ENCODE measurements around the gene SOX5. TPM values are rescaled to one million over a fixed set of nuclear protein-coding genes. Genes with fewer than 3 reads are reported as not detected.

Gene SOX5
- total and polyA plus RNA-seq, 2 of the 8 experiments (the other 6 are each of a cell fraction or from before 2014, with no cell fraction given) = 2.2 to 2.6 TPM

DNA sequence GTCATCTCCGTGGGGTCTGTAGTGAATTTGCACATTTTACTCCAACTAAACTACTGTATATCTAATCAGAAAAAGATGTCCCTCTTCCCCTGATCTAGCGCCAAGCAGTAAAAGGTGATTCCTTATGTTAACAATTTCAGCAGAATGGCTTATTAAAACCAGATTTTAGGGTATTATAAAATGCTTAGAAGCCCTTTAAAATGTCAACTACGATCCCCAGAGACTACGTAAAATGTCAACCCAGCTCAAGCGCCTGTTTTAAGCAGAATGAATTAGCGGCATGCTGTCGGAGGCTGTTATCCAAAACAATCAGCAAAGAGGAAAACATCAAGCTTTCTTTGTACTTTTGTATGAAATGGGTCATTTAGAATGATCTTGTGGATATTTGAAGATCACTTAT is 408.9 kb downstream of the SOX5 start:
- CTCF ChIA-PET (ENCODE audit: partially characterized antibody) = no interaction called here
- H4K91ac ChIP-seq (replicated peaks; ENCODE audit: insufficient read length, low read length) = no peak overlapping the region
- POLR2A ChIA-PET (ENCODE audit: partially characterized antibody) = no interaction called here
- H2AK5ac ChIP-seq (ENCODE audit: low read depth, low read length) = no peak overlapping the region
- no peak overlapping the region for H3K4me2 ChIP-seq (ENCODE audit: insufficient read depth in 1 of 2, low read depth in 2 of 2, low read length in 2 of 2)
- no peak overlapping the region for H3K14ac ChIP-seq (ENCODE audit: insufficient read length)
- no peak overlapping the region for H3K4me3 ChIP-seq (ENCODE audit: extremely low read depth in 1 of 4, insufficient read depth in 2 of 4, low read depth in 3 of 4, low read length in 4 of 4)
- no peak for FAIRE-seq
- no peaks in the 10 kb centered on the region for H3K27me3 ChIP-seq (replicated peaks in 1 of 4; ENCODE audit: control insufficient read depth in 3 of 4, extremely low read depth in 1 of 4, insufficient read depth in 3 of 4, low read length in 3 of 4)
- no peak overlapping the region for H3K27ac ChIP-seq (ENCODE audit: low read depth, low read length)
- H3K23me2 ChIP-seq (ENCODE audit: low read depth, low read length) = no peaks in the 10 kb centered on the region
- no peak overlapping the region for H3K4ac ChIP-seq (replicated peaks; ENCODE audit: insufficient read length, low read depth, low read length)
- no peaks in the 10 kb centered on the region for H4K20me1 ChIP-seq (replicated peaks in 1 of 2; ENCODE audit: control insufficient read depth in 1 of 2, insufficient read depth in 2 of 2, low read length in 2 of 2)
- no peak overlapping the region for H4K8ac ChIP-seq (ENCODE audit: extremely low read depth, insufficient read depth, low read length)
- no peak overlapping the region for H2BK12ac ChIP-seq (ENCODE audit: low read depth, low read length)
- no peak overlapping the region for H2BK20ac ChIP-seq (ENCODE audit: low read length)
- peaks cover 0 to 2% of the 10 kb centered on the region in 2 experiments; a peak in 1 of 4 replicates for H3K9me3 ChIP-seq (ENCODE audit: insufficient read depth in 2 of 2, low read depth in 1 of 2, low read length in 1 of 2)
- no peak overlapping the region for H4K5ac ChIP-seq (ENCODE audit: insufficient read length, low read depth, low read length)
- no peaks in the 10 kb centered on the region for H3K79me1 ChIP-seq (ENCODE audit: low read depth, low read length)
- no peaks in the 10 kb centered on the region for H3K79me2 ChIP-seq (ENCODE audit: control insufficient read depth in 1 of 2, insufficient read depth in 2 of 2, low read length in 2 of 2)
- H2AFZ ChIP-seq (ENCODE audit: low read length) = no peak overlapping the region
- no peak overlapping the region for H3K23ac ChIP-seq (ENCODE audit: insufficient read length)
- no peak for DNase-seq (ENCODE audit: low read depth in 1 of 2, low spot score in 2 of 2)
- 75% methylated on average over 7 of the region's 7 CpGs; no CpG with 5 or more reads in 1 of the 2 experiments for WGBS, 2 experiments (ENCODE audit: extremely low coverage in 1 of 2, insufficient coverage in 1 of 2, insufficient read length in 1 of 2, insufficient replicate concordance in 2 of 2, low coverage in 1 of 2, low lambda C conversion rate in 2 of 2, missing lambda C conversion rate in 1 of 2)
- H3K18ac ChIP-seq (ENCODE audit: extremely low read depth, low read length) = no peak overlapping the region
- H2BK15ac ChIP-seq (ENCODE audit: low read length) = no peak overlapping the region
- H3K56ac ChIP-seq (replicated peaks; ENCODE audit: insufficient read length, low read depth, low read length) = no peak overlapping the region
- no peak overlapping the region for H3K9ac ChIP-seq (replicated peaks in 1 of 4; ENCODE audit: extremely low read depth in 1 of 4, low read depth in 3 of 4, low read length in 3 of 4)
- no peaks in the 10 kb centered on the region for H3K36me3 ChIP-seq (ENCODE audit: control insufficient read depth in 2 of 4, insufficient read depth in 4 of 4, low read length in 3 of 4)
- H3K4me1 ChIP-seq (replicated peaks in 1 of 4; ENCODE audit: control insufficient read depth in 3 of 4, insufficient read depth in 4 of 4, low read length in 3 of 4) = no peaks in the 10 kb centered on the region; a peak in 1 of 7 replicates
- no peak overlapping the region for H2BK5ac ChIP-seq (ENCODE audit: low read depth, low read length)
- H2BK120ac ChIP-seq (replicated peaks; ENCODE audit: low read depth, low read length) = no peak overlapping the region
- no peak for TF ChIP-seq HDAC2 (IDR thresholded peaks at IDR 0.05; ENCODE audit: borderline replicate concordance in 1 of 2, low read depth in 2 of 2, low read length in 2 of 2)
- no peak for TF ChIP-seq CHD1 (IDR thresholded peaks at IDR 0.05; ENCODE audit: low read depth, low read length)
- TF ChIP-seq RXRA (IDR thresholded peaks at IDR 0.05; ENCODE audit: insufficient read depth, low read depth, low read length) = no peak
- TF ChIP-seq CTBP2 (IDR thresholded peaks at IDR 0.05; ENCODE audit: borderline replicate concordance, insufficient read depth, insufficient read length, low read length) = no peak
- TF ChIP-seq NRF1 (IDR thresholded peaks at IDR 0.05; ENCODE audit: low read depth, low read length) = no peak
- TF ChIP-seq SUZ12 (IDR thresholded peaks at IDR 0.05; ENCODE audit: low read length) = no peak
- TF ChIP-seq SIX5 (IDR thresholded peaks at IDR 0.05; ENCODE audit: low read depth, low read length) = no peak
- TF ChIP-seq YY1 (IDR thresholded peaks at IDR 0.05; ENCODE audit: low read depth, low read length) = no peak
- TF ChIP-seq TCF12 (IDR thresholded peaks at IDR 0.05; ENCODE audit: low read depth, low read length) = no peak
- TF ChIP-seq CBX5 (IDR thresholded peaks at IDR 0.05; ENCODE audit: low read depth, low read length) = no peak
- TF ChIP-seq RNF2 (IDR thresholded peaks at IDR 0.05; ENCODE audit: borderline replicate concordance, low read depth, low read length, missing control alignments, poor library complexity, severe bottlenecking) = no peak
- TF ChIP-seq MAFK (IDR thresholded peaks at IDR 0.05; ENCODE audit: low read depth, low read length) = no peak
- TF ChIP-seq ZNF274 (IDR thresholded peaks at IDR 0.05; ENCODE audit: borderline replicate concordance, extremely low read depth, low read length) = no peak
- no peak for TF ChIP-seq JUN (IDR thresholded peaks at IDR 0.05; ENCODE audit: low read depth, low read length)
- TF ChIP-seq GABPA (IDR thresholded peaks at IDR 0.05; ENCODE audit: borderline replicate concordance, insufficient read depth, low read length) = no peak
